ENCODE measurements around the gene ENTR1. TPM values are rescaled to one million over a fixed set of nuclear protein-coding genes. Genes with fewer than 3 reads are reported as not detected.

ENTR1 gene
- total and polyA plus RNA-seq, 2 donors (not counting 1 experiment from before 2014, with no cell fraction given): 77.7 to 86.3 TPM

DNA sequence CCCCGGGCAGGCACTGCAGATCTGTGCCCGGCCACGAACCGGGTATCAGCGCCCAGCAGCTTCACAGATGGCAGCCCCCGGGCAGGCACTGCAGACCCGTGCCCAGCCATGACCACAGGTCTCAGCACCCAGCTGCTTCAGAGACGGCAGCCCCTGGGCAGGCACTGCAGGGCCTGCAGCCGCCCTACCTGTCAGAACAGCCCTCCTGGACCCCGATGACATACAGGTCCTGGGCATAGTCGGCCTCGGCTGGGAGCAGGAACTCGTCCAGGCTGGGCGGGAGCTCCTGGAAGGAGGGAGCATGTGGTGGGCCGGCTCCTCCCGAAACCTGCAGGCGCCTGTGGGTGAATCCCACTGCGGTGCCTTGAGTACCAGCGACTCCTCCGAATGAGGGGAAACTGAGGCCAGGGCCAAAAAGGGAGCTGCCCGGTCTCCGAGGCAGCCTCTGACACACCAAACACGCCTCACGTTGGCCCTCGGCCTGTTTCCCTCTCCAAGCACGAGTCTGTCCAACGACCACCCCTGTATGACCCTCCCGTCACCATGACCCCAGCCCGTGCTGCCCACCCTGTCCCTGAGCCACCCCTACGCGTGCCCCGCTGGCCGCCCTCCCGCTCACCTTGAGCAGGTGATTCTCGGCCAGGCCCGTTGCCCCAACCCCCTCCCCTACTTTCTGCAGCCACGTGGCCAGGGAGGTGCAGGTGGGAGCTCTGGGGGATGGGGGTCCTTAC, 23.6 kb upstream of the ENTR1 start:
- 94% methylated on average over 31 of the region's 37 CpGs for WGBS (ENCODE audit: insufficient coverage)
- peaks cover 24% of the 10 kb centered on the region for H3K4me1 Mint-ChIP-seq
- intact Hi-C loops (cut with micrococcal nuclease): no loop called here
- peaks cover 17 to 19% of the 10 kb centered on the region in 2 donors for H3K4me1 ChIP-seq (ENCODE audit: control insufficient read depth in 2 of 2, insufficient read depth in 2 of 2, low read length in 2 of 2)
- H3K4me3 ChIP-seq (ENCODE audit: control extremely low read depth in 1 of 5, extremely low read depth in 1 of 5, insufficient read depth in 1 of 5, low read depth in 2 of 5, low read length in 4 of 5): no peak overlapping the region
- H3K4me3 Mint-ChIP-seq: no peak overlapping the region
- no peak overlapping the region for H2AFZ ChIP-seq (ENCODE audit: insufficient read depth, low read depth, low read length, poor library complexity, severe bottlenecking)
- POLR2A ChIA-PET: no interaction called here
- H3K36me3 ChIP-seq (replicated peaks in 1 of 2; ENCODE audit: control extremely low read depth in 1 of 2, control insufficient read depth in 1 of 2, extremely low read depth in 1 of 2, insufficient read depth in 2 of 2, low read length in 1 of 2): peaks cover 0 to 19% of the 10 kb centered on the region in 2 experiments
- TF ChIP-seq EZH2 (IDR thresholded peaks at IDR 0.05; ENCODE audit: borderline replicate concordance, insufficient read depth, low read depth, low read length, poor library complexity, severe bottlenecking): no peak
- TF ChIP-seq, protein P1, sequence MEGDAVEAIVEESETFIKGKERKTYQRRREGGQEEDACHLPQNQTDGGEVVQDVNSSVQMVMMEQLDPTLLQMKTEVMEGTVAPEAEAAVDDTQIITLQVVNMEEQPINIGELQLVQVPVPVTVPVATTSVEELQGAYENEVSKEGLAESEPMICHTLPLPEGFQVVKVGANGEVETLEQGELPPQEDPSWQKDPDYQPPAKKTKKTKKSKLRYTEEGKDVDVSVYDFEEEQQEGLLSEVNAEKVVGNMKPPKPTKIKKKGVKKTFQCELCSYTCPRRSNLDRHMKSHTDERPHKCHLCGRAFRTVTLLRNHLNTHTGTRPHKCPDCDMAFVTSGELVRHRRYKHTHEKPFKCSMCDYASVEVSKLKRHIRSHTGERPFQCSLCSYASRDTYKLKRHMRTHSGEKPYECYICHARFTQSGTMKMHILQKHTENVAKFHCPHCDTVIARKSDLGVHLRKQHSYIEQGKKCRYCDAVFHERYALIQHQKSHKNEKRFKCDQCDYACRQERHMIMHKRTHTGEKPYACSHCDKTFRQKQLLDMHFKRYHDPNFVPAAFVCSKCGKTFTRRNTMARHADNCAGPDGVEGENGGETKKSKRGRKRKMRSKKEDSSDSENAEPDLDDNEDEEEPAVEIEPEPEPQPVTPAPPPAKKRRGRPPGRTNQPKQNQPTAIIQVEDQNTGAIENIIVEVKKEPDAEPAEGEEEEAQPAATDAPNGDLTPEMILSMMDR (IDR thresholded peaks at IDR 0.05): no peak
- no peaks in the 10 kb centered on the region for H3K9me3 ChIP-seq (ENCODE audit: control extremely low read depth in 1 of 3, control insufficient read depth in 2 of 3, insufficient read depth in 1 of 3, low read length in 2 of 3)
- no peaks in the 10 kb centered on the region for H3K9me3 Mint-ChIP-seq (ENCODE audit: insufficient read depth)
- H3K27me3 ChIP-seq (replicated peaks in 1 of 4; ENCODE audit: control extremely low read depth in 1 of 4, control insufficient read depth in 3 of 4, insufficient read depth in 4 of 4, low read length in 3 of 4): no peaks in the 10 kb centered on the region
- peaks cover 65% of the 10 kb centered on the region for H4K20me1 ChIP-seq (ENCODE audit: control insufficient read depth, insufficient read depth, low read length, poor library complexity, severe bottlenecking)
- H3K27ac ChIP-seq (ENCODE audit: low read length in 2 of 2): no peak overlapping the region
- H3K27me3 Mint-ChIP-seq: no peaks in the 10 kb centered on the region
- peaks cover 49% of the 10 kb centered on the region for H3K79me2 ChIP-seq (ENCODE audit: control insufficient read depth, insufficient read depth, low read length)
- no peak overlapping the region for H3K4me2 ChIP-seq (replicated peaks; ENCODE audit: low read depth, low read length, poor library complexity, severe bottlenecking)
- no peak for ATAC-seq (ENCODE audit: low read depth)
- no peak for DNase-seq
- CTCF ChIA-PET: no interaction called here
- no peak overlapping the region for H3K9ac ChIP-seq (ENCODE audit: low read length)
- H3K27ac Mint-ChIP-seq: no peak overlapping the region

DNA sequence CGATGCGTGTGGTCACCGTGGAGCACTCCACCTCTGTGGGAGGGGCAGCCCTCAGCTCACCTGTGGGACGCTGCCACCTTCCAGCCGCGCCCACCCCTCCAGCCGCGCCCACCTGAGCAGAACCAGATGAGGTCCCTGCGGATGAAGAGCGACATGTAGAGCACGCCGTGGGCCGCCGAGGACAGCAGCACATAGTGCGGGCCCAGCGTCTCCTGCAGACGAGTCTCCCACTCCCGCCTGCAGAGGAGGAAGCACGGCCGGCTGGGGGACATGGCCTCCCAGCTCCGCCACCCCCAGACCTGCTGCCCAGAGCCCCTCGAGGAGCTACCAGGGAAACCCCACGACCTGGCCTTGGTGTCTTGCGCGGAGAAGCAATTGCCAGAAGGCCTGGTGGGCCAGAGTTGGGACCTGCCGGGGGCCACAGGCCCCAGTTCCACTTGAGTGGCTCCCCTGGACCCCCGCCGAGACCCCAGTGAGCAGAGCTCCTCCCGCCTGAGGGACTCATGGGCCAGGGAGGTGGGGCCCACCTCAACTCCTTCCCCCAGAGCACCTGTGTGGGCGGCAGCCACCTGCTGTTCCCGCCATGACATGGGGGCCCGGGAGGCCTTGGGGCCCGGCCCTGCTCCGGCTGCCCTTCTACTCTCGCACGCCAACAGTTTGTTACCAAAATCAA, 22.8 kb upstream of the ENTR1 start:
- H4K20me1 ChIP-seq (ENCODE audit: control insufficient read depth, insufficient read depth, low read length, poor library complexity, severe bottlenecking): peaks cover 56% of the 10 kb centered on the region
- ChIA-PET CTCF (no interaction called here), POLR2A (no interaction called here)
- intact Hi-C loops (cut with micrococcal nuclease): no loop called here
- no peak overlapping the region for H3K9ac ChIP-seq (ENCODE audit: low read length)
- DNase-seq (no peak), ATAC-seq (ENCODE audit: low read depth) (no peak)
- Mint-ChIP-seq H3K4me3 (no peak overlapping the region), H3K27me3 (no peaks in the 10 kb centered on the region), H3K27ac (no peak overlapping the region), H3K9me3 (ENCODE audit: insufficient read depth) (no peaks in the 10 kb centered on the region), H3K4me1 (peaks cover 20% of the 10 kb centered on the region)
- no peak overlapping the region for H2AFZ ChIP-seq (ENCODE audit: insufficient read depth, low read depth, low read length, poor library complexity, severe bottlenecking)
- H3K27me3 ChIP-seq (replicated peaks in 1 of 4; ENCODE audit: control extremely low read depth in 1 of 4, control insufficient read depth in 3 of 4, insufficient read depth in 4 of 4, low read length in 3 of 4): no peaks in the 10 kb centered on the region
- WGBS (ENCODE audit: insufficient coverage): 92% methylated on average over 36 of the region's 36 CpGs
- H3K4me2 ChIP-seq (replicated peaks; ENCODE audit: low read depth, low read length, poor library complexity, severe bottlenecking): no peak overlapping the region
- H3K9me3 ChIP-seq (ENCODE audit: control extremely low read depth in 1 of 3, control insufficient read depth in 2 of 3, insufficient read depth in 1 of 3, low read length in 2 of 3): no peaks in the 10 kb centered on the region
- H3K4me1 ChIP-seq (ENCODE audit: control insufficient read depth in 2 of 2, insufficient read depth in 2 of 2, low read length in 2 of 2): peaks cover 14 to 15% of the 10 kb centered on the region in 2 donors
- no peak overlapping the region for H3K27ac ChIP-seq (ENCODE audit: low read length in 2 of 2)
- no peak overlapping the region for H3K4me3 ChIP-seq (ENCODE audit: control extremely low read depth in 1 of 5, extremely low read depth in 1 of 5, insufficient read depth in 1 of 5, low read depth in 2 of 5, low read length in 4 of 5)
- H3K36me3 ChIP-seq (replicated peaks in 1 of 2; ENCODE audit: control extremely low read depth in 1 of 2, control insufficient read depth in 1 of 2, extremely low read depth in 1 of 2, insufficient read depth in 2 of 2, low read length in 1 of 2): peaks cover 0 to 25% of the 10 kb centered on the region in 2 experiments
- no peak for TF ChIP-seq EZH2 (IDR thresholded peaks at IDR 0.05; ENCODE audit: borderline replicate concordance, insufficient read depth, low read depth, low read length, poor library complexity, severe bottlenecking)
- TF ChIP-seq, protein P1 (IDR thresholded peaks at IDR 0.05): no peak
- H3K79me2 ChIP-seq (ENCODE audit: control insufficient read depth, insufficient read depth, low read length): peaks cover 41% of the 10 kb centered on the region

Measured in B cell (primary cell).